Liver (tissue), 9 donors: ENCODE data around the gene SLC1A5. TPM values are rescaled to one million over a fixed set of nuclear protein-coding genes. Genes with fewer than 3 reads are reported as not detected.

ENCODE experiments used
- DNase-seq: peaks from one replicate; pipeline ENCODE4 v3.0.0-alpha.2; 2017; ENCODE audit warnings: low spot score
- H3K27ac ChIP-seq, 2 donors: one replicate each; pipeline ENCODE4 v1.7.0; 2013; ENCODE audit warnings: inconsistent platforms in 2 of 2, low read length in 2 of 2, control low read depth in 1 of 2, low read depth in 1 of 2, mild to moderate bottlenecking in 1 of 2
- H3K27me3 ChIP-seq, 4 donors: one replicate each; pipeline versions ENCODE4 v1.6.1 to v1.7.0; 2013; ENCODE audit warnings: low read length in 3 of 4, inconsistent platforms in 1 of 4, mild to moderate bottlenecking in 1 of 4, moderate library complexity in 1 of 4; ENCODE audit not compliant: control insufficient read depth in 4 of 4, insufficient read depth in 4 of 4
- H3K36me3 ChIP-seq, 4 donors: one replicate each; pipeline versions ENCODE4 v1.6.1 to v1.7.0; 2013; ENCODE audit warnings: low read length in 3 of 4, mild to moderate bottlenecking in 3 of 4, low read depth in 1 of 4, moderate library complexity in 1 of 4; ENCODE audit not compliant: control insufficient read depth in 4 of 4, insufficient read depth in 3 of 4
- H3K4me1 ChIP-seq, 4 donors: one replicate each; pipeline versions ENCODE4 v1.6.1 to v1.7.0; 2013; ENCODE audit warnings: low read length in 3 of 4, mild to moderate bottlenecking in 3 of 4, moderate library complexity in 1 of 4; ENCODE audit not compliant: control insufficient read depth in 4 of 4, insufficient read depth in 4 of 4
- H3K4me3 ChIP-seq, 3 donors: one replicate each; pipeline versions ENCODE4 v1.6.1 to v1.7.0; 2013; ENCODE audit warnings: low read length in 3 of 3, control low read depth in 1 of 3, low read depth in 1 of 3, mild to moderate bottlenecking in 1 of 3
- H3K9ac ChIP-seq, 2 donors: one replicate each; pipeline ENCODE4 v1.7.0; 2013; ENCODE audit warnings: low read length in 2 of 2, mild to moderate bottlenecking in 2 of 2, moderate library complexity in 2 of 2, control low read depth in 1 of 2, low read depth in 1 of 2
- H3K9me3 ChIP-seq, 4 donors: one replicate each; pipeline versions ENCODE4 v1.6.1 to v1.7.0; 2013; ENCODE audit warnings: low read length in 3 of 4; ENCODE audit not compliant: control insufficient read depth in 4 of 4
- FOXA1 ChIP-seq: IDR thresholded peaks from 2 replicates; pipeline ENCODE4 v1.6.1; 2016; ENCODE audit warnings: antibody characterized with exemption
- FOXA2 ChIP-seq: IDR thresholded peaks from 2 replicates; pipeline ENCODE4 v1.6.1; 2016; ENCODE audit warnings: antibody characterized with exemption
- GABPA ChIP-seq, 2 donors: IDR thresholded peaks in 1 of 2; conservative IDR thresholded peaks in 1 of 2; 2 replicates each; pipeline ENCODE4 v1.6.1; 2016; ENCODE audit warnings: antibody characterized with exemption in 2 of 2, mild to moderate bottlenecking in 1 of 2, moderate library complexity in 1 of 2
- HNF4A ChIP-seq, 2 donors: conservative IDR thresholded peaks; 2 replicates each; pipeline ENCODE4 v1.6.1; 2016; ENCODE audit warnings: antibody characterized with exemption in 2 of 2, mild to moderate bottlenecking in 2 of 2
- HNF4G ChIP-seq: IDR thresholded peaks from 2 replicates; pipeline ENCODE4 v1.6.1; 2016; ENCODE audit warnings: antibody characterized with exemption
- NR2F2 ChIP-seq: IDR thresholded peaks from 2 replicates; pipeline ENCODE4 v1.6.1; 2016; ENCODE audit warnings: antibody characterized with exemption
- RAD21 ChIP-seq, 2 donors: IDR thresholded peaks; 2 replicates each; pipeline ENCODE4 v1.6.1; 2016; ENCODE audit warnings: antibody characterized with exemption in 2 of 2, mild to moderate bottlenecking in 2 of 2
- REST ChIP-seq: IDR thresholded peaks from 2 replicates; pipeline ENCODE4 v1.6.1; 2016; ENCODE audit warnings: antibody characterized with exemption, mild to moderate bottlenecking
- RXRA ChIP-seq, 2 donors: IDR thresholded peaks; 2 replicates each; pipeline ENCODE4 v1.6.1; 2017 to 2018; ENCODE audit warnings: antibody characterized with exemption in 2 of 2, mild to moderate bottlenecking in 1 of 2
- SP1 ChIP-seq: IDR thresholded peaks from 2 replicates; pipeline ENCODE4 v1.6.1; 2018; ENCODE audit warnings: antibody characterized with exemption, mild to moderate bottlenecking
- TAF1 ChIP-seq: conservative IDR thresholded peaks from 2 replicates; pipeline ENCODE4 v1.6.1; 2016; ENCODE audit warnings: antibody characterized with exemption, mild to moderate bottlenecking
- YY1 ChIP-seq: IDR thresholded peaks from 2 replicates; pipeline ENCODE4 v1.6.1; 2016; ENCODE audit warnings: antibody characterized with exemption, mild to moderate bottlenecking
- ZBTB33 ChIP-seq: IDR thresholded peaks from 2 replicates; pipeline ENCODE4 v1.6.1; 2016; ENCODE audit warnings: antibody characterized with exemption
- WGBS: extraction: QIAGEN DNeasy Blood & Tissue Kit; methylation state at CpG from one replicate; pipeline ENCODE4 v1.1.7; 2013; 5-methylcytosine and 5-hydroxymethylcytosine counted together
- polyA plus RNA-seq, 2 donors: library from polyadenylated mRNA; stranded (reverse) in 1 of 2; unstranded in 1 of 2; fragments of 200-250 nt in 1 of 2; fragments of >200 nt in 1 of 2; fragmentation: Nextera tagmentation in 1 of 2; extraction: Ambion mirVana in 1 of 2; gene quantifications; one replicate each; pipeline versions ENCODE4 v1.2.1 to v1.2.3, GENCODE V29; 2013 to 2015
- total RNA-seq, 2 donors: library from RNA; depleted of rRNA; stranded (reverse); fragments of >200 nt; gene quantifications; one replicate each; pipeline ENCODE4 v1.2.3, GENCODE V29; 2014
- TF ChIP-seq, protein P1 (sequence below): IDR thresholded peaks from 2 replicates; pipeline ENCODE4 v1.6.1; 2016; ENCODE audit warnings: antibody characterized with exemption
- TF ChIP-seq, protein P2 (sequence below): IDR thresholded peaks from 2 replicates; pipeline ENCODE4 v1.6.1; 2016; ENCODE audit warnings: antibody characterized with exemption
- donor health status: healthy.
- donor health status: healthy.
- donor health status: healthy.
- donor health status: healthy.
- donor health status: healthy.

SLC1A5 gene
- total and polyA plus RNA-seq, 4 donors, result 1.5 to 90.8 (median 6.1) TPM

DNA sequence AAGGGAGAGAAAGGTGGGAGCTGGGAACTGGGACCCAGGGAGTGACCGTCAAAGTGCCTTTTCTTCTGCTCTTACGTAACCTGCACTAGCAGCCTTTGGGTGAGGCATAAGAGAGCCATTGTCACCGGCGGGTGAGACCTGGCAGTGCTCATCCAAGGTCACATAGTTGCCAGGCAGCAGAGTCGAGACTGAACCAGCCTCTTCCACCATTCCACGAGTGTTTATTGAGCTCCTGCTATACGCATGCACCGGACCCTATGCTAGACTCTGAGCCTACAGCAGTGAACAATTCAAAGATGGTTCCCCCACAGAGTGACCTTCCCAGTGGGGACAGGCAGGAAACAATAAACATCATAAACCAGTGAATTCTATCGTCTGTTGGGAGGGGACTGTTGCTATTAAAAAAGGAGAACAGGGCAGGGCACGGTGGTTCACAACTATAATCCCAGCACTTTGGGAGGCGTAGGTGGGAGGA, 23.5 kb downstream of the SLC1A5 start (continued):
- TF ChIP-seq ZBTB33 (no peak), GABPA (IDR thresholded peaks at IDR 0.05 in 1 of 2, conservative IDR thresholded peaks at IDR 0.05 in 1 of 2) (no peak), YY1 (no peak), RXRA (IDR thresholded peaks at IDR 0.05) (no peak)
- TF ChIP-seq, protein P1, sequence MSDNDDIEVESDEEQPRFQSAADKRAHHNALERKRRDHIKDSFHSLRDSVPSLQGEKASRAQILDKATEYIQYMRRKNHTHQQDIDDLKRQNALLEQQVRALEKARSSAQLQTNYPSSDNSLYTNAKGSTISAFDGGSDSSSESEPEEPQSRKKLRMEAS, result no peak
- TF ChIP-seq, protein P2, sequence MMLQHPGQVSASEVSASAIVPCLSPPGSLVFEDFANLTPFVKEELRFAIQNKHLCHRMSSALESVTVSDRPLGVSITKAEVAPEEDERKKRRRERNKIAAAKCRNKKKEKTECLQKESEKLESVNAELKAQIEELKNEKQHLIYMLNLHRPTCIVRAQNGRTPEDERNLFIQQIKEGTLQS, result no peak

- Histone ChIP-seq H3K9ac (no peak overlapping the region), H3K27me3 (no peaks in the 10 kb centered on the region), H3K9me3 (no peaks in the 10 kb centered on the region), H3K4me1 (peaks cover 0 to 6% (median 3%) of the 10 kb centered on the region in 4 donors), H3K27ac (no peak overlapping the region), H3K36me3 (no peaks in the 10 kb centered on the region), H3K4me3 (no peak overlapping the region)
- TF ChIP-seq REST (no peak), TAF1 (no peak), RAD21 (IDR thresholded peaks at IDR 0.05) (no peak)
- TF ChIP-seq, protein P1, result no peak
- DNase-seq, result no peak
- 76% methylated on average over 6 of the region's 6 CpGs for WGBS
These were observed 26.0 kb downstream of the SLC1A5 start for GRCh38 chr19:46762245-46762890.

- no peak overlapping the region for H3K4me3 ChIP-seq
- WGBS, result 28% methylated on average over 5 of the region's 5 CpGs
- no peaks in the 10 kb centered on the region for H3K9me3 ChIP-seq
- peak overlapping the region; percentile 60 to 84 for H3K27ac ChIP-seq
- peaks cover 0 to 2% (median 0%) of the 10 kb centered on the region in 4 donors for H3K36me3 ChIP-seq
- peaks cover 0 to 6% (median 3%) of the 10 kb centered on the region in 4 donors for H3K4me1 ChIP-seq
- no peaks in the 10 kb centered on the region for H3K27me3 ChIP-seq
- no peak overlapping the region for H3K9ac ChIP-seq
- no peak for DNase-seq
- peak; percentile 32 to 35 for TF ChIP-seq RXRA (IDR thresholded peaks at IDR 0.05)
- peak; percentile 16 for TF ChIP-seq YY1
- peak; percentile 42 to 48 for TF ChIP-seq HNF4A (conservative IDR thresholded peaks at IDR 0.05)
- no peak for TF ChIP-seq ZBTB33
- no peak for TF ChIP-seq FOXA2
- TF ChIP-seq NR2F2, result no peak
- no peak for TF ChIP-seq HNF4G
- TF ChIP-seq SP1, result peak; percentile 62
- no peak for TF ChIP-seq REST
- no peak for TF ChIP-seq TAF1
- no peak for TF ChIP-seq FOXA1
- no peak for TF ChIP-seq RAD21 (IDR thresholded peaks at IDR 0.05)
- TF ChIP-seq, protein P1, result peak; percentile 98
- TF ChIP-seq, protein P2, result no peak
- no peak for TF ChIP-seq GABPA (IDR thresholded peaks at IDR 0.05 in 1 of 2, conservative IDR thresholded peaks at IDR 0.05 in 1 of 2)
These were observed 27.0 kb downstream of the SLC1A5 start for GRCh38 chr19:46761418-46761831.
